SK-N-SH (cell line): Measurements from ENCODE around the gene SDC3. TPM values are rescaled to one million over a fixed set of nuclear protein-coding genes. Genes with fewer than 3 reads are reported as not detected.

Source experiments
- CTCF ChIA-PET: fragments of 300-600, 350-600 bp; formaldehyde crosslinking; extraction: SDS; loops from one replicate; lab custom pipeline; 2021; lab: Yijun Ruan, JAX
- POLR2A ChIA-PET: fragments of 350-600 bp; sonication (Branson Sonifier 250); formaldehyde crosslinking; extraction: SDS; loops from one replicate; lab custom pipeline; 2020; ENCODE audit warnings: antibody characterized with exemption, inconsistent platforms; lab: Yijun Ruan, JAX
- DNase-seq: peaks from one replicate; pipeline ENCODE4 v3.0.0; 2012
- H2AFZ ChIP-seq: fragments of 200-600 bp; sonication (generic); 2 replicates; pipeline ENCODE4 v1.8.1; 2016; ENCODE audit warnings: antibody characterized with exemption, mild to moderate bottlenecking, low read depth
- H3F3A ChIP-seq: fragments of 200-600 bp; sonication (generic); replicated peaks from 2 replicates; pipeline ENCODE3; 2016; ENCODE audit warnings: antibody characterized with exemption, mild to moderate bottlenecking; ENCODE audit not compliant: insufficient read depth
- H3K27ac ChIP-seq, 2 experiments: fragments of 200-500 bp in 1 of 2; fragments of 200-600 bp in 1 of 2; sonication (Bioruptor generic) in 1 of 2; sonication (generic), shearing (Covaris generic) in 1 of 2; 2 replicates each; pipeline versions ENCODE4 v1.5.1 to v1.6.1; 2014 to 2016; ENCODE audit warnings: low read depth in 2 of 2, inconsistent platforms in 1 of 2, low read length in 1 of 2, mild to moderate bottlenecking in 1 of 2, mixed read lengths in 1 of 2
- H3K27me3 ChIP-seq: fragments of 200-600 bp; sonication (generic), shearing (Covaris generic); 2 replicates; pipeline ENCODE4 v1.6.1; 2016; ENCODE audit warnings: mixed run types; ENCODE audit not compliant: insufficient read depth
- H3K36me3 ChIP-seq, 2 experiments: fragments of 200-500 bp in 1 of 2; fragments of 200-600 bp in 1 of 2; sonication (Bioruptor generic) in 1 of 2; sonication (generic) in 1 of 2; replicated peaks in 1 of 2; 2 replicates each; pipeline versions ENCODE3 to v1.5.1; 2014 to 2016; ENCODE audit warnings: low read length in 1 of 2, mild to moderate bottlenecking in 1 of 2; ENCODE audit not compliant: insufficient read depth in 2 of 2, control insufficient read depth in 1 of 2
- H3K4me1 ChIP-seq, 2 experiments: fragments of 200-500 bp in 1 of 2; fragments of 200-600 bp in 1 of 2; sonication (Bioruptor generic) in 1 of 2; sonication (generic), shearing (Covaris generic) in 1 of 2; 2 replicates each; pipeline versions ENCODE4 v1.5.1 to v1.6.1; 2014 to 2016; ENCODE audit warnings: low read depth in 1 of 2, low read length in 1 of 2, mixed run types in 1 of 2; ENCODE audit not compliant: insufficient read depth in 2 of 2, control insufficient read depth in 1 of 2
- H3K4me2 ChIP-seq: fragments of 200-600 bp; sonication (generic), shearing (Covaris generic); 2 replicates; pipeline ENCODE4 v1.6.1; 2017; ENCODE audit warnings: mixed run types
- H3K4me3 ChIP-seq, 2 experiments: fragments of 200-500 bp in 1 of 2; fragments of 200-600 bp in 1 of 2; sonication (Bioruptor generic) in 1 of 2; sonication (generic), shearing (Covaris generic) in 1 of 2; 2 replicates each; pipeline versions ENCODE4 v1.5.1 to v1.8.1; 2014 to 2016; ENCODE audit warnings: low read depth in 2 of 2, inconsistent platforms in 1 of 2, low read length in 1 of 2, mild to moderate bottlenecking in 1 of 2, mixed read lengths in 1 of 2, moderate library complexity in 1 of 2
- H3K79me2 ChIP-seq: fragments of 200-600 bp; sonication (generic); 2 replicates; pipeline ENCODE4 v1.8.1; 2017; ENCODE audit warnings: mild to moderate bottlenecking; ENCODE audit not compliant: insufficient read depth
- H3K9ac ChIP-seq: fragments of 200-600 bp; sonication (generic); 2 replicates; pipeline ENCODE4 v1.6.1; 2017; ENCODE audit warnings: mixed run types
- H3K9me2 ChIP-seq: fragments of 200-600 bp; sonication (generic); 2 replicates; pipeline ENCODE4 v1.6.1; 2017; ENCODE audit warnings: mixed run types
- H3K9me3 ChIP-seq: fragments of 200-600 bp; sonication (generic); 2 replicates; pipeline ENCODE4 v1.6.1; 2017; ENCODE audit warnings: mixed run types, mild to moderate bottlenecking, moderate library complexity
- H4K20me1 ChIP-seq: fragments of 200-600 bp; sonication (generic); 2 replicates; pipeline ENCODE4 v1.6.1; 2017; ENCODE audit warnings: mild to moderate bottlenecking, mixed run types; ENCODE audit not compliant: insufficient read depth
- EP300 ChIP-seq, 2 experiments: IDR thresholded peaks; 2 replicates each; pipeline versions ENCODE4 v1.4.0 to v1.6.1; 2012; ENCODE audit warnings: borderline replicate concordance in 1 of 2, low read depth in 1 of 2, low read length in 1 of 2
- EZH2phosphoT487 ChIP-seq: fragments of 200-600 bp; sonication (generic); IDR thresholded peaks from 2 replicates; pipeline ENCODE4 v1.6.1; 2017; ENCODE audit warnings: low read depth, mixed run types, mild to moderate bottlenecking, antibody characterized with exemption, moderate library complexity, borderline replicate concordance
- FOSL2 ChIP-seq: IDR thresholded peaks from 2 replicates; pipeline ENCODE4 v1.4.0; 2012; ENCODE audit warnings: low read depth, mild to moderate bottlenecking, moderate library complexity, borderline replicate concordance
- FOXJ3 ChIP-seq: sonication (generic); formaldehyde crosslinking; IDR thresholded peaks from 2 replicates; pipeline ENCODE4 v1.5.1; 2020; ENCODE audit warnings: mild to moderate bottlenecking, missing genetic modification reagents
- FOXM1 ChIP-seq: IDR thresholded peaks from 2 replicates; pipeline ENCODE4 v1.4.0; 2012; ENCODE audit warnings: low read depth, mild to moderate bottlenecking
- GABPA ChIP-seq: IDR thresholded peaks from 2 replicates; pipeline ENCODE4 v1.4.0; 2012; ENCODE audit warnings: low read depth, mild to moderate bottlenecking
- MEF2A ChIP-seq: IDR thresholded peaks from 2 replicates; pipeline ENCODE4 v1.4.0; 2012; ENCODE audit warnings: low read depth, borderline replicate concordance
- MXI1 ChIP-seq: IDR thresholded peaks from 2 replicates; pipeline ENCODE4 v1.6.1; 2012; ENCODE audit warnings: mild to moderate bottlenecking, low read depth, low read length, improper control_type of control experiment
- POLR2AphosphoS5 ChIP-seq: IDR thresholded peaks from 2 replicates; pipeline ENCODE4 v1.6.1; 2012; ENCODE audit warnings: low read depth, low read length
- RAD21 ChIP-seq: IDR thresholded peaks from 2 replicates; pipeline ENCODE4 v1.6.1; 2012; ENCODE audit warnings: mild to moderate bottlenecking, low read length
- RFX5 ChIP-seq: IDR thresholded peaks from 2 replicates; pipeline ENCODE4 v1.6.1; 2012; ENCODE audit warnings: mild to moderate bottlenecking, improper control_type of control experiment, low read length
- SIN3A ChIP-seq: IDR thresholded peaks from 2 replicates; pipeline ENCODE4 v1.6.1; 2012; ENCODE audit warnings: low read depth, mild to moderate bottlenecking, low read length, moderate library complexity, borderline replicate concordance
- SMC3 ChIP-seq: IDR thresholded peaks from 2 replicates; pipeline ENCODE4 v1.6.1; 2012; ENCODE audit warnings: low read depth, low read length, improper control_type of control experiment
- TCF12 ChIP-seq: IDR thresholded peaks from 2 replicates; pipeline ENCODE4 v1.4.0; 2012
- TEAD4 ChIP-seq: IDR thresholded peaks from 2 replicates; pipeline ENCODE4 v1.4.0; 2012; ENCODE audit warnings: mild to moderate bottlenecking, borderline replicate concordance; ENCODE audit not compliant: insufficient read depth
- WGBS: methylation state at CpG from one replicate; pipeline ENCODE4 v1.1.6; 2017; ENCODE audit warnings: low lambda C conversion rate; 5-methylcytosine and 5-hydroxymethylcytosine counted together
- polyA plus RNA-seq, 3 experiments: library from polyadenylated mRNA; depleted of rRNA; stranded (reverse); fragments of >200 nt; gene quantifications; 2 replicates each; pipeline ENCODE4 v1.2.3, GENCODE V29; 2012
- TF ChIP-seq, protein P1 (sequence below): IDR thresholded peaks from 2 replicates; pipeline ENCODE4; 2012
- TF ChIP-seq, protein P2 (sequence below): fragments of 150-350 bp; IDR thresholded peaks from 2 replicates; pipeline ENCODE4 v1.6.1; 2017; ENCODE audit warnings: antibody characterized with exemption, low read length, low read depth, borderline replicate concordance

The SDC3 gene
- polyA plus RNA-seq, 1 of the 3 experiments (the other 2 are of a cell fraction): 18.8 TPM

GRCh38 chr1:30879940-30880677, 28.4 kb downstream of the SDC3 start (continued):
- TF ChIP-seq GABPA (no peak), EZH2phosphoT487 (no peak)

DNA sequence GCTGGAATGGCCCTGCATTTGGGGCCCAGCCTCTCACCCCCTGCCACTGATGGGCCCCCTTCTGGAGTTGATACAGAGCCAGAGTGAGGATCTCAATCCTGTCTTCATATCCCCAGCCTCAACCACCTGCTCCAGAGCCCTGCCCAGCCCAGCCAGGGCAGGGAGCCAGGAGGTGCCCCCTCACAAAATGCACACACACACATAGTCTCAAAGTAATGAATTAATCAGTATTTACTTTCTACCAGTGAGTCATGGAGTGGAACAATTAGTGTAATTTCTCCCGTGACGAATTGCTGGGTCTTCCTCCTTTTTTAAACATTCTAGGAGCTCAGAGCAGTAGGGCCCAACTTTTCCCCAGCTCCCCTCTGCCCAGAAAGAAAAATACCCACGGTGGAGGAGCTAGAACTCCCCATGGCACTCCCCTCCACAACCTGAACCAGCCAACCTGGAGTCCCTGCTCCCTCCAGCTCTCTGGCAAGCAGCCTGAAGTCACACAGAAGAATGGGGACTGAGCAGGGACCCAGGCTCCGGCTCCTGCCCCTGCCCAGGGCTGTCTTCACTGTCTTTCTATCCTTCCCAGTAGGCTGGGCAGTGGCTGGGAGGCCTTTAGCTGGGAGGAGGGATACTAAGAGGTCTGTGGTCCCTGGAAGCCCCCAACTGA, 29.3 kb downstream of the SDC3 start:
- DNase-seq: no peak
- no peak overlapping the region for H3K27ac ChIP-seq
- TF ChIP-seq TEAD4 (no peak), EP300 (IDR thresholded peaks at IDR 0.05; ENCODE audit: borderline replicate concordance in 1 of 2, low read depth in 1 of 2, low read length in 1 of 2) (no peak), FOSL2 (no peak), MXI1 (no peak), FOXJ3 (no peak), SIN3A (no peak), RFX5 (no peak), POLR2AphosphoS5 (no peak), FOXM1 (no peak), RAD21 (no peak), SMC3 (no peak), TCF12 (no peak), EZH2phosphoT487 (no peak), MEF2A (no peak), GABPA (no peak)
- TF ChIP-seq, protein P1, sequence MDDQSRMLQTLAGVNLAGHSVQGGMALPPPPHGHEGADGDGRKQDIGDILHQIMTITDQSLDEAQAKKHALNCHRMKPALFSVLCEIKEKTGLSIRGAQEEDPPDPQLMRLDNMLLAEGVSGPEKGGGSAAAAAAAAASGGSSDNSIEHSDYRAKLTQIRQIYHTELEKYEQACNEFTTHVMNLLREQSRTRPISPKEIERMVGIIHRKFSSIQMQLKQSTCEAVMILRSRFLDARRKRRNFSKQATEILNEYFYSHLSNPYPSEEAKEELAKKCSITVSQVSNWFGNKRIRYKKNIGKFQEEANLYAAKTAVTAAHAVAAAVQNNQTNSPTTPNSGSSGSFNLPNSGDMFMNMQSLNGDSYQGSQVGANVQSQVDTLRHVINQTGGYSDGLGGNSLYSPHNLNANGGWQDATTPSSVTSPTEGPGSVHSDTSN: no peak
- TF ChIP-seq, protein P2, sequence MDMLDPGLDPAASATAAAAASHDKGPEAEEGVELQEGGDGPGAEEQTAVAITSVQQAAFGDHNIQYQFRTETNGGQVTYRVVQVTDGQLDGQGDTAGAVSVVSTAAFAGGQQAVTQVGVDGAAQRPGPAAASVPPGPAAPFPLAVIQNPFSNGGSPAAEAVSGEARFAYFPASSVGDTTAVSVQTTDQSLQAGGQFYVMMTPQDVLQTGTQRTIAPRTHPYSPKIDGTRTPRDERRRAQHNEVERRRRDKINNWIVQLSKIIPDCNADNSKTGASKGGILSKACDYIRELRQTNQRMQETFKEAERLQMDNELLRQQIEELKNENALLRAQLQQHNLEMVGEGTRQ: no peak
- H4K20me1 ChIP-seq: peaks cover 53% of the 10 kb centered on the region
- H3K27me3 ChIP-seq: no peaks in the 10 kb centered on the region
- no peak overlapping the region for H3K9ac ChIP-seq
- no peaks in the 10 kb centered on the region for H3F3A ChIP-seq
- peaks cover 8 to 16% of the 10 kb centered on the region in 2 experiments; a peak in 2 of 4 replicates for H3K4me1 ChIP-seq
- 59% methylated on average over 4 of the region's 4 CpGs for WGBS
- H2AFZ ChIP-seq: no peak overlapping the region
- CTCF ChIA-PET: interaction anchor here (0.8 to 3.1 kb wide), 2 partner anchors 32 to 78 kb away, joined by 3 to 15 read pairs; no protein-coding TSS in a partner anchor
- peaks cover 0 to 10% of the 10 kb centered on the region in 2 experiments for H3K36me3 ChIP-seq
- H3K79me2 ChIP-seq: peaks cover 20% of the 10 kb centered on the region
- H3K4me2 ChIP-seq: no peak overlapping the region
- H3K4me3 ChIP-seq: no peak overlapping the region
- POLR2A ChIA-PET: no interaction called here
- no peaks in the 10 kb centered on the region for H3K9me3 ChIP-seq
- no peaks in the 10 kb centered on the region for H3K9me2 ChIP-seq
